HEK293T (cell line): ENCODE data around the gene COLEC12.
A peak's percentile ranks its signal among the peaks of the same experiment; 100 is the strongest.

Experiments
- CTCF ChIA-PET: fragments of 350-600 bp; formaldehyde crosslinking; extraction: SDS; loops from one replicate; lab custom pipeline; 2021; ENCODE audit warnings: antibody characterized with exemption, inconsistent platforms; lab: Yijun Ruan, JAX
- POLR2A ChIA-PET: fragments of 350-600 bp; formaldehyde crosslinking; extraction: SDS; loops from one replicate; lab custom pipeline; 2020; ENCODE audit warnings: antibody characterized with exemption, inconsistent platforms; lab: Yijun Ruan, JAX
- DNase-seq: peaks from one replicate; pipeline ENCODE4 v3.0.0; 2012; ENCODE audit warnings: mixed read lengths; ENCODE audit errors: extremely low spot score
- ARNT ChIP-seq: fragments of 450-650 bp; IDR thresholded peaks from 2 replicates; pipeline ENCODE4 v1.6.1; 2017; ENCODE audit warnings: mild to moderate bottlenecking
- BHLHE40 ChIP-seq: fragments of 450-650 bp; IDR thresholded peaks from 2 replicates; pipeline ENCODE4 v1.6.1; 2016; ENCODE audit warnings: mild to moderate bottlenecking, moderate library complexity, borderline replicate concordance
- CTBP1 ChIP-seq: fragments of 450-650 bp; IDR thresholded peaks from 2 replicates; pipeline ENCODE4 v1.6.1; 2016; ENCODE audit warnings: borderline replicate concordance
- ELF4 ChIP-seq: fragments of 450-650 bp; IDR thresholded peaks from 2 replicates; pipeline ENCODE4 v1.6.1; 2017; ENCODE audit warnings: antibody characterized with exemption
- FOXA1 ChIP-seq: fragments of 450-650 bp; IDR thresholded peaks from 2 replicates; pipeline ENCODE4 v1.6.1; 2016; ENCODE audit warnings: mild to moderate bottlenecking
- FOXK2 ChIP-seq: fragments of 450-650 bp; IDR thresholded peaks from 2 replicates; pipeline ENCODE4 v1.6.1; 2016; ENCODE audit warnings: mild to moderate bottlenecking
- FOXM1 ChIP-seq: fragments of 450-650 bp; IDR thresholded peaks from 2 replicates; pipeline ENCODE4 v1.6.1; 2017; ENCODE audit warnings: mild to moderate bottlenecking, borderline replicate concordance
- HDGF ChIP-seq: fragments of 450-650 bp; IDR thresholded peaks from 2 replicates; pipeline ENCODE4 v1.6.1; 2017; ENCODE audit warnings: antibody characterized with exemption, borderline replicate concordance
- L3MBTL2 ChIP-seq: fragments of 450-650 bp; conservative IDR thresholded peaks from 2 replicates; pipeline ENCODE4 v1.6.1; 2016; ENCODE audit warnings: mild to moderate bottlenecking
- LEF1 ChIP-seq: fragments of 450-650 bp; IDR thresholded peaks from 2 replicates; pipeline ENCODE4 v1.6.1; 2017; ENCODE audit warnings: mild to moderate bottlenecking, borderline replicate concordance
- NFRKB ChIP-seq: fragments of 450-650 bp; IDR thresholded peaks from 2 replicates; pipeline ENCODE4 v1.6.1; 2016; ENCODE audit warnings: mild to moderate bottlenecking, moderate library complexity
- PKNOX1 ChIP-seq: fragments of 450-650 bp; IDR thresholded peaks from 2 replicates; pipeline ENCODE4 v1.6.1; 2016
- SP1 ChIP-seq: fragments of 450-650 bp; IDR thresholded peaks from 2 replicates; pipeline ENCODE4 v1.6.1; 2017
- SUZ12 ChIP-seq: fragments of 450-650 bp; IDR thresholded peaks from 2 replicates; pipeline ENCODE4 v1.6.1; 2016; ENCODE audit warnings: mild to moderate bottlenecking
- TARDBP ChIP-seq: fragments of 450-650 bp; IDR thresholded peaks from 2 replicates; pipeline ENCODE4 v1.6.1; 2016
- ZNF384 ChIP-seq: fragments of 450-650 bp; IDR thresholded peaks from 2 replicates; pipeline ENCODE4 v1.6.1; 2016

The COLEC12 gene

GRCh38 chr18:452816-453215 lies 47.7 kb downstream of the COLEC12 start:
- ChIA-PET CTCF (no interaction called here), POLR2A (no interaction called here)
- DNase-seq = no peak
- no peak for TF ChIP-seq PKNOX1
- TF ChIP-seq CTBP1 = no peak
- TF ChIP-seq FOXA1 = no peak
- no peak for TF ChIP-seq L3MBTL2
- no peak for TF ChIP-seq FOXK2
- no peak for TF ChIP-seq LEF1
- TF ChIP-seq FOXM1 = no peak
- TF ChIP-seq SUZ12 = no peak

- DNase-seq = peak; percentile 27
- TF ChIP-seq L3MBTL2 (no peak), PKNOX1 (no peak), ELF4 (no peak), LEF1 (no peak), FOXK2 (no peak), ARNT (no peak), SP1 (no peak), FOXM1 (no peak), ZNF384 (no peak), HDGF (no peak), CTBP1 (no peak), FOXA1 (no peak), TARDBP (no peak), NFRKB (no peak)
- ChIA-PET POLR2A (no interaction called here), CTCF (no interaction called here)
Measured at GRCh38 chr18:449374-449773, 51.1 kb downstream of the COLEC12 start.

GRCh38 chr18:448116-448790 lies 52.2 kb downstream of the COLEC12 start:
- TF ChIP-seq ARNT (no peak), ZNF384 (no peak), FOXM1 (no peak), SP1 (no peak), BHLHE40 (no peak), FOXA1 (no peak), SUZ12 (no peak), PKNOX1 (no peak), TARDBP (no peak), HDGF (no peak), NFRKB (no peak)
- DNase-seq = no peak
- CTCF ChIA-PET = no interaction called here
- POLR2A ChIA-PET = no interaction called here

GRCh38 chr18:446941-447560 lies 53.5 kb downstream of the COLEC12 start:
- ChIA-PET CTCF (no interaction called here), POLR2A (no interaction called here)
- no peak for TF ChIP-seq FOXK2
- no peak for TF ChIP-seq SP1
- TF ChIP-seq LEF1 = no peak
- TF ChIP-seq PKNOX1 = no peak
- TF ChIP-seq CTBP1 = no peak
- TF ChIP-seq ELF4 = no peak
- no peak for TF ChIP-seq TARDBP
- no peak for TF ChIP-seq L3MBTL2
- no peak for TF ChIP-seq FOXA1
- TF ChIP-seq ZNF384 = no peak
- TF ChIP-seq HDGF = no peak
- TF ChIP-seq FOXM1 = no peak
- TF ChIP-seq SUZ12 = no peak
- TF ChIP-seq BHLHE40 = no peak
- DNase-seq = no peak

GRCh38 chr18:445055-445454 lies 55.4 kb downstream of the COLEC12 start:
- ChIA-PET CTCF (no interaction called here), POLR2A (no interaction called here)
- TF ChIP-seq PKNOX1 (no peak), ARNT (no peak), LEF1 (no peak)
- DNase-seq = no peak
